Measurements from ENCODE around the gene RPS6KA4.
"Not testable (repeated sequence)": the region's sequence is repeated elsewhere in the genome, so short reads cannot be mapped to it uniquely, and the experiment has no call there.

The RPS6KA4 gene

DNA sequence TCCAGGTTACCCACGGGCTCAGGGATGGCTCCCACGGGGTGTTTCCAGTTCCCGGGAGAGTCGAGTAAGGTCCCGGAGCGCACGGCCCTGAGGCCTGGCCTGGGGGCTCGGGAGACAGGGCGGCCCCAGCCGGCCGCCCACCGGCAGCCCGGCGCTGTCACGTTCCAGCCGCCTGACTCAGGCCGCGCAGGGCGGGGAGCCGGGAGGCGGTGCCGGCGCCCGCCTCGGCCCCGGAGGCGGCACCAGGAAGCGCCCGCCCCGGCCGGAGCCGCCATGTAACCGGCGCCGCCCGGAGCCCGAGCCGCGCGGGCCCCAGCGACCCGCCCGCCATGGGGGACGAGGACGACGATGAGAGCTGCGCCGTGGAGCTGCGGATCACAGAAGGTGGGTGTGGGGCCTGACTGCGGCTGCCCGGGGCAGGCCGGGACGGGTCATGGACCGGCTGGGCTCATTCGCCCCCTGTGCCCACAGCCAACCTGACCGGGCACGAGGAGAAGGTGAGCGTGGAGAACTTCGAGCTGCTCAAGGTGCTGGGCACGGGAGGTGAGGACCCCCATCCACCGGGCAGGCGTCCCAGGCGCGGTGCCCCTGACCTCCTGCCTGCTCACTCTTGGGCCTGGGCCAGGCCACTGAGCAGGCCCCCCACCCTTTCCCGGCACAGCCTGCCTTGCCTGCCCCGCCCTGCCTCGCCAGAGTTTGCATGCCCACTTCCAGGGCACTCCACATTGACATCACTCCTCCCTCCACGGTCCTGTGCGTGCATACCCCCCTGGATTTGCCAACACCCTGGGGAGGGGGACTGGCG lies at the start of gene RPS6KA4:
TSS of gene RPS6KA4 (plus strand) at position 256 of the 805 bp plus-strand sequence. CDS start at position 330, 74 bp downstream.
- peak; percentile 72 for DNase-seq (ENCODE audit: low read depth)
- TF ChIP-seq, protein P1, sequence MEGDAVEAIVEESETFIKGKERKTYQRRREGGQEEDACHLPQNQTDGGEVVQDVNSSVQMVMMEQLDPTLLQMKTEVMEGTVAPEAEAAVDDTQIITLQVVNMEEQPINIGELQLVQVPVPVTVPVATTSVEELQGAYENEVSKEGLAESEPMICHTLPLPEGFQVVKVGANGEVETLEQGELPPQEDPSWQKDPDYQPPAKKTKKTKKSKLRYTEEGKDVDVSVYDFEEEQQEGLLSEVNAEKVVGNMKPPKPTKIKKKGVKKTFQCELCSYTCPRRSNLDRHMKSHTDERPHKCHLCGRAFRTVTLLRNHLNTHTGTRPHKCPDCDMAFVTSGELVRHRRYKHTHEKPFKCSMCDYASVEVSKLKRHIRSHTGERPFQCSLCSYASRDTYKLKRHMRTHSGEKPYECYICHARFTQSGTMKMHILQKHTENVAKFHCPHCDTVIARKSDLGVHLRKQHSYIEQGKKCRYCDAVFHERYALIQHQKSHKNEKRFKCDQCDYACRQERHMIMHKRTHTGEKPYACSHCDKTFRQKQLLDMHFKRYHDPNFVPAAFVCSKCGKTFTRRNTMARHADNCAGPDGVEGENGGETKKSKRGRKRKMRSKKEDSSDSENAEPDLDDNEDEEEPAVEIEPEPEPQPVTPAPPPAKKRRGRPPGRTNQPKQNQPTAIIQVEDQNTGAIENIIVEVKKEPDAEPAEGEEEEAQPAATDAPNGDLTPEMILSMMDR (IDR thresholded peaks at IDR 0.05; ENCODE audit: insufficient read depth, low read depth, low read length, missing control alignments): no peak
- peak within 1 kb of the TSS; percentile 59 for H3K4me3 ChIP-seq (ENCODE audit: low read depth, low read length)

DNA sequence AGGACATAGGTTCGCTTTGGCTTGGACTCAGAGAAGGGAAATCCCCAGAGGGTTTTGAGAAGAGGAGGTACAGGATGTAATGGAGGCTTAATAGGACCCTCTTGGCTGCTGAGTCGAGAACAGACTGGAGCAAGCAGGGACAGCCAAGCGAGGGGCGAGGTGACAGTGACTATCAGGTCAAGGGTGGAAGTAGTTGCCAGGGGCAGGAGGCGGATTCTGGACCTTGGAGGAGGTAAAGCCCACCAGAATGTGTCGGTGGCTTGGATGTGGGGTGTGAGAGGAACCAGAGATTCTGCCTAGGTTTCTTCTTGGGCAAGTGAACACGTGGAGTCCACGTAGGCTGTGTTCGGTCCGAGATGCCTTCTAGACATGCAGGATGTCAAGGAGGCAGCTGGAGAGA lies 46.0 kb upstream of the RPS6KA4 start:
- no peak for DNase-seq (ENCODE audit: low read depth)
- H3K4me3 ChIP-seq (ENCODE audit: low read depth, low read length): no peak overlapping the region
- TF ChIP-seq, protein P1 (IDR thresholded peaks at IDR 0.05; ENCODE audit: insufficient read depth, low read depth, low read length, missing control alignments): no peak

DNA sequence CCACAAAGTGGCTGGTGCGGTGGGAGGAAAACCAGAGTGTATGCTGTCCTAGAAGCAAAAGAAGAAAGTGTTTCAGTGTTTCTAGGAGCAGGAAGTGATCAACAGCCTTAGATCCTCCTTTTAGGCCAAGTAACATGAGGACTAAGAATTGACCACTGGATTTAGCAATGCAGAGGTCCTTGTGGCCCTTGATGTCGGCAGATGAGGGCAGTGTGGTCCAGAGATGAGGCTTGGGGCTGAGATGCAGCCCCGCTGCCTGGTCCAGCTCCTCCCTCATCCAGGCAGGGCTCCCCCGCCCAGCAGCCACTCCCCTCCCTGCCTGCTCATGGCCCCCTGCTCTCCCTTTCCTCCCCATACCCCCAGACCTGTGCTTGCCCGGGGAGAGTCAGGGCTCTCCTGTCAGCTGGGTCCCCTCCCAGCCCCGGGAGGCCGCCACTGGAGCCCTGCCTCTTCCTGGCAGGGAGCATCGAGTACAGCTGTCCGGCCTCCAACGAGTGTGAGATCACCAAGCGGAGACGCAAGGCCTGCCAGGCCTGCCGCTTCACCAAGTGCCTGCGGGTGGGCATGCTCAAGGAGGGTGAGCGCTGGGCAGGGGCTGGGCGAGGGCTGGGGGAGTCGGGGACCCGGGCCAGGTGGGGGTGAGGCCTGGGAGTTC lies 45.3 kb upstream of the RPS6KA4 start:
- no peak overlapping the region for H3K4me3 ChIP-seq (ENCODE audit: low read depth, low read length)
- TF ChIP-seq, protein P1 (IDR thresholded peaks at IDR 0.05; ENCODE audit: insufficient read depth, low read depth, low read length, missing control alignments): no peak
- DNase-seq (ENCODE audit: low read depth): no peak

DNA sequence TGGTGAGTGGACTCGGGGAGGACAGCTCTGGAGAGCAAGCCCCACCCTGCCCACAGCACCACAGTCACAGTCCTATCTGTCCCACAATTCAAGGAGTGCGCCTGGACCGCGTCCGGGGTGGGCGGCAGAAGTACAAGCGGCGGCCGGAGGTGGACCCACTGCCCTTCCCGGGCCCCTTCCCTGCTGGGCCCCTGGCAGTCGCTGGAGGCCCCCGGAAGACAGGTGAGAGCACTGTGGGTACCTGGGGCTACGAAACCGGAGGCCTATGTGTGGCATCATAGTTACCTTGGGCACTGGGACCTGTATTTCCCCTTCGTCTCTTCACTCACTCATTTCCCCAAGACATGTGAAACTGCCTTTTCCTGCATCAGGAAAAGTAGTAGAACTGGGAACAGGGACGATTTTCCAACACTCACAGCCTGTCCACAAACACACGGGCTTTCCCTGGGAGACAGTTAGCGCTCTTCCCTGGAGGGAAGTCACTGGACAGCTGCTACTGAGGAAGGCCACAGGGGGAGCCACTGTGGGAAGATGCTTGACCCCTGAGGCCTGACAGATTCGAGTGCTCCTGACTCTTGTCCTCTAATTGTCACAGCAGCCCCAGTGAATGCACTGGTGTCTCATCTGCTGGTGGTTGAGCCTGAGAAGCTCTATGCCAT lies 44.7 kb upstream of the RPS6KA4 start:
- TF ChIP-seq, protein P1 (IDR thresholded peaks at IDR 0.05; ENCODE audit: insufficient read depth, low read depth, low read length, missing control alignments): no peak
- H3K4me3 ChIP-seq (ENCODE audit: low read depth, low read length): no peak overlapping the region
- no peak for DNase-seq (ENCODE audit: low read depth)

DNA sequence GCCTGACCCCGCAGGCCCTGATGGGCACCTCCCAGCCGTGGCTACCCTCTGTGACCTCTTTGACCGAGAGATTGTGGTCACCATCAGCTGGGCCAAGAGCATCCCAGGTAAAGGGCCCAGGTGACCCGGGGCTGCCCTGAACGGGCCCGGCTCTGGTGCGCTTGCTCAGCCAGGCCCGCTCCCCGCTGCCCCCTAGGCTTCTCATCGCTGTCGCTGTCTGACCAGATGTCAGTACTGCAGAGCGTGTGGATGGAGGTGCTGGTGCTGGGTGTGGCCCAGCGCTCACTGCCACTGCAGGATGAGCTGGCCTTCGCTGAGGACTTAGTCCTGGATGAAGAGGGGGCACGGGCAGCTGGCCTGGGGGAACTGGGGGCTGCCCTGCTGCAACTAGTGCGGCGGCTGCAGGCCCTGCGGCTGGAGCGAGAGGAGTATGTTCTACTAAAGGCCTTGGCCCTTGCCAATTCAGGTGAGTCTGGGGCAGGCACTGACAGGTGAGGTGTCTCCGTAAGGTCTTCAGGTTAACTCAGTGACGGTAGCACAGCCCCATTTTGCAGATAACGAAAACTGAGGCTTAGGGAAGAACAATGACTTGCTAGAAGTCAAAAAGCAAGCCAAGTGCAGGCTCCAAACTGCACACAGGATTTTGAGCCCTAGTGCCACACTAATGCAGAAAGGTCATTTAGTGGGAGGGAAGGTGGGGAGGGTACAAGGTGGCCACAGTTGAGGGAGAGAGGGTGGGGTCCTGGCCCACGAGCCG lies 44.0 kb upstream of the RPS6KA4 start:
- no peak for DNase-seq (ENCODE audit: low read depth)
- H3K4me3 ChIP-seq (ENCODE audit: low read depth, low read length): no peak overlapping the region
- TF ChIP-seq, protein P1 (IDR thresholded peaks at IDR 0.05; ENCODE audit: insufficient read depth, low read depth, low read length, missing control alignments): no peak

DNA sequence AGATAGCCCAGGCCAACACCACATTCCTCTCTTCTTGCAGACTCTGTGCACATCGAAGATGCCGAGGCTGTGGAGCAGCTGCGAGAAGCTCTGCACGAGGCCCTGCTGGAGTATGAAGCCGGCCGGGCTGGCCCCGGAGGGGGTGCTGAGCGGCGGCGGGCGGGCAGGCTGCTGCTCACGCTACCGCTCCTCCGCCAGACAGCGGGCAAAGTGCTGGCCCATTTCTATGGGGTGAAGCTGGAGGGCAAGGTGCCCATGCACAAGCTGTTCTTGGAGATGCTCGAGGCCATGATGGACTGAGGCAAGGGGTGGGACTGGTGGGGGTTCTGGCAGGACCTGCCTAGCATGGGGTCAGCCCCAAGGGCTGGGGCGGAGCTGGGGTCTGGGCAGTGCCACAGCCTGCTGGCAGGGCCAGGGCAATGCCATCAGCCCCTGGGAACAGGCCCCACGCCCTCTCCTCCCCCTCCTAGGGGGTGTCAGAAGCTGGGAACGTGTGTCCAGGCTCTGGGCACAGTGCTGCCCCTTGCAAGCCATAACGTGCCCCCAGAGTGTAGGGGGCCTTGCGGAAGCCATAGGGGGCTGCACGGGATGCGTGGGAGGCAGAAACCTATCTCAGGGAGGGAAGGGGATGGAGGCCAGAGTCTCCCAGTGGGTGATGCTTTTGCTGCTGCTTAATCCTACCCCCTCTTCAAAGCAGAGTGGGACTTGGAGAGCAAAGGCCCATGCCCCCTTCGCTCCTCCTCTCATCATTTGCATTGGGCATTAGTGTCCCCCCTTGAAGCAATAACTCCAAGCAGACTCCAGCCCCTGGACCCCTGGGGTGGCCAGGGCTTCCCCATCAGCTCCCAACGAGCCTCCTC lies 43.1 kb upstream of the RPS6KA4 start:
- H3K4me3 ChIP-seq (ENCODE audit: low read depth, low read length): peak overlapping the region; percentile 99; the same call in 1 of the 2 replicates
- not testable (repeated sequence) for DNase-seq (ENCODE audit: low read depth)
